K562 (cell line): ENCODE data around the gene TAL1. TPM values are rescaled to one million over a fixed set of nuclear protein-coding genes. Genes with fewer than 3 reads are reported as not detected.

Experiments used
- ASH1L ChIP-seq: fragments of 450-650 bp; IDR thresholded peaks from 2 replicates; pipeline ENCODE4 v1.6.1; 2018; ENCODE audit warnings: borderline replicate concordance, mild to moderate bottlenecking, low read depth; ENCODE audit not compliant: partially characterized antibody
- C11orf30 ChIP-seq: fragments of 450-650 bp; IDR thresholded peaks from 2 replicates; pipeline ENCODE4 v1.6.1; 2016; ENCODE audit warnings: low read depth, mild to moderate bottlenecking
- ETV5 ChIP-seq: sonication (generic); formaldehyde crosslinking; IDR thresholded peaks from 2 replicates; pipeline ENCODE4 v1.4.0; 2020; ENCODE audit warnings: low read depth, mild to moderate bottlenecking, missing genetic modification reagents
- FOXK1 ChIP-seq: sonication (generic); formaldehyde crosslinking; IDR thresholded peaks from 2 replicates; pipeline ENCODE4 v1.8.0; 2022; ENCODE audit warnings: missing genetic modification reagents, mild to moderate bottlenecking, borderline replicate concordance
- HEY1 ChIP-seq: fragments of 250-450 bp; sonication (Bioruptor Pico); IDR thresholded peaks from 2 replicates; pipeline ENCODE4 v1.5.0; 2020; ENCODE audit warnings: mild to moderate bottlenecking, moderate library complexity, borderline replicate concordance
- ILF3 ChIP-seq: fragments of 450-650 bp; IDR thresholded peaks from 2 replicates; pipeline ENCODE4 v1.6.1; 2018; ENCODE audit warnings: antibody characterized with exemption, mild to moderate bottlenecking, moderate library complexity, borderline replicate concordance
- POLR2H ChIP-seq: IDR thresholded peaks from 2 replicates; pipeline ENCODE4 v1.6.1; 2016; ENCODE audit warnings: missing genetic modification characterization, low read depth, mild to moderate bottlenecking, control low read depth, missing compliant biosample characterization, moderate library complexity
- XRCC5 ChIP-seq: fragments of 200-400 bp; formaldehyde crosslinking; IDR thresholded peaks from 2 replicates; pipeline ENCODE4 v1.6.1; 2017; ENCODE audit warnings: low read depth, mild to moderate bottlenecking, low read length
- YY1 ChIP-seq, 3 experiments: IDR thresholded peaks; 2 replicates each; pipeline ENCODE4 v1.6.1; 2011; ENCODE audit warnings: low read length in 2 of 3, mild to moderate bottlenecking in 2 of 3, moderate library complexity in 2 of 3, borderline replicate concordance in 1 of 3, control low read depth in 1 of 3, low read depth in 1 of 3; ENCODE audit not compliant: insufficient read depth in 3 of 3, insufficient replicate concordance in 2 of 3, control insufficient read depth in 1 of 3, insufficient read length in 1 of 3; ENCODE audit errors: extremely low read depth in 1 of 3
- polyA plus RNA-seq, 8 experiments: library from polyadenylated mRNA; depleted of rRNA in 4 of 8; stranded (reverse) in 5 of 8; unstranded in 3 of 8; fragments of >200 nt; fragmentation: Nextera tagmentation in 2 of 8; fragmentation: Illumina TruSeq in 1 of 8; extraction: Ambion mirVana in 2 of 8; extraction: Trizol in 1 of 8; gene quantifications; 2 replicates each; pipeline versions ENCODE4 v1.2.1 to v1.2.3, GENCODE V29; 2011 to 2014; ENCODE audit warnings: inconsistent platforms in 1 of 8, missing spikeins in 1 of 8
- total RNA-seq, 7 experiments: library from RNA; depleted of rRNA in 6 of 7; stranded (reverse); fragments of >200 nt in 6 of 7; fragmentation: Illumina TruSeq in 2 of 7; extraction: Trizol in 2 of 7; gene quantifications; 2 replicates each; pipeline versions ENCODE4 v1.2.1 to v1.2.3, GENCODE V29; 2011 to 2021; ENCODE audit warnings: low replicate concordance in 1 of 7
- TF ChIP-seq, protein P1 (sequence below): fragments of 450-650 bp; conservative IDR thresholded peaks from 2 replicates; pipeline ENCODE4 v1.6.1; 2016; ENCODE audit warnings: missing genetic modification characterization, low read depth, mild to moderate bottlenecking, control low read depth, missing compliant biosample characterization
- TF ChIP-seq, protein P2 (sequence below), 3 experiments: fragments of 200-800 bp in 1 of 3; fragments of 250-450 bp in 1 of 3; fragments of 450-650 bp in 1 of 3; sonication (Bioruptor Pico) in 1 of 3; sonication (Bioruptor generic) in 1 of 3; formaldehyde crosslinking in 1 of 3; IDR thresholded peaks; 2 replicates each; pipeline versions ENCODE4 v1.6.1 to v1.8.0; 2016 to 2022; ENCODE audit warnings: mild to moderate bottlenecking in 2 of 3, missing genetic modification characterization in 2 of 3, missing compliant biosample characterization in 1 of 3, moderate library complexity in 1 of 3
- TF ChIP-seq, protein P3 (sequence below): fragments of 450-650 bp; formaldehyde crosslinking; IDR thresholded peaks from 2 replicates; pipeline ENCODE4 v1.4.0; 2022; ENCODE audit warnings: missing genetic modification characterization
- TF ChIP-seq, protein P4 (sequence below): fragments of 250-450 bp; sonication (Bioruptor Pico); IDR thresholded peaks from 2 replicates; pipeline ENCODE4 v1.5.0; 2020; ENCODE audit warnings: mild to moderate bottlenecking
- TF ChIP-seq, protein P5 (sequence below): fragments of 450-650 bp; IDR thresholded peaks from one replicate; pipeline ENCODE4 v1.6.1; 2018; ENCODE audit warnings: mild to moderate bottlenecking, moderate library complexity; ENCODE audit not compliant: partially characterized antibody

TAL1 gene
- total and polyA plus RNA-seq, 9 of the 15 experiments (the other 6 are each of a cell fraction or from before 2014, with no cell fraction given): 18.5 to 106 (median 59.7) TPM

DNA sequence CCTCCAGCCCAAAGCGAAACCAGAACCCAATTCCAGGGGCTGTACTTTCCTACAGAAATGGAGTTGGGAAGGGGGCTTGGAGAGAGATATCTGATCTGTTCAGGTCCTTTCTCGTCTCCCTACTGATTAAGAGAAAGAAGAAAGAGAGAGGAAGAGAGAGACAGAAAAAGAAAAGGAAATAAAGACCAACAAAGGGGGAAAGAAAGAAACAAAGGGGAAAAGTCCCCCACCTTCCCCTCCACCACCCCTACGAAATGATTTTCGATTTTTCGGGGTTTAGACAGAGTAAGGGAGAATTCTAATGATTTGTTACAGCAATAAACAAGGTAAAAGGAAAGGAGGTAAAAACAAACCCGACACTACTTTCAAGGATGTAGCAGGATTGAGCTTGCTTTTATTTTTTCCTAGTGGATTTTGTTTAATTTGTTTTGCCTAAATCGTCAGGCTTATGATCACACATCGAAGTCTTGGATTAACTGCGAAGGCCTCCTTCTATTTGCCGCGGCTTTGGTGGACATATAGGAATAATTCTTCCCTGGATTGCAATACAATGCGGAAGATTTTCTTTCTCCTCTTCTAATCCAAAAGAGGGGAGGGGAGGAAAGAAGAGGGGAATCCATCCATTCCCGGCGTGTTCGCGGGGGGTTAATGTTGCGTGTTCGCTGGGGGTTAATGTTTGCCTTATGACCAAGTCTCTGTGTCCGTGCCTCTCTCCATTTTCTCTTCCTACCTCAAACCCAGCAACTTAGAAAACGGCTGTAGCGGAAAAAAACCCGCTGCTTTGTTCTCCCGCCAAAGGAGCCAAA is 1.9 kb downstream of the TAL1 start (continued):
- TF ChIP-seq YY1 (IDR thresholded peaks at IDR 0.05; ENCODE audit: borderline replicate concordance in 1 of 3, control insufficient read depth in 1 of 3, extremely low read depth in 1 of 3, insufficient read depth in 3 of 3, insufficient read length in 1 of 3, insufficient replicate concordance in 2 of 3, low read depth in 1 of 3, low read length in 2 of 3) (peak in 1 of 3 experiments; percentile 43), ILF3 (no peak), ETV5 (CRISPR knock-in tag) (no peak), FOXK1 (CRISPR knock-in tag) (no peak), C11orf30 (no peak), XRCC5 (no peak), HEY1 (no peak), ASH1L (no peak), POLR2H (tag) (0 out of 2 replicates have a peak, but pooled peaks have one; percentile 8)
- TF ChIP-seq, protein P1, sequence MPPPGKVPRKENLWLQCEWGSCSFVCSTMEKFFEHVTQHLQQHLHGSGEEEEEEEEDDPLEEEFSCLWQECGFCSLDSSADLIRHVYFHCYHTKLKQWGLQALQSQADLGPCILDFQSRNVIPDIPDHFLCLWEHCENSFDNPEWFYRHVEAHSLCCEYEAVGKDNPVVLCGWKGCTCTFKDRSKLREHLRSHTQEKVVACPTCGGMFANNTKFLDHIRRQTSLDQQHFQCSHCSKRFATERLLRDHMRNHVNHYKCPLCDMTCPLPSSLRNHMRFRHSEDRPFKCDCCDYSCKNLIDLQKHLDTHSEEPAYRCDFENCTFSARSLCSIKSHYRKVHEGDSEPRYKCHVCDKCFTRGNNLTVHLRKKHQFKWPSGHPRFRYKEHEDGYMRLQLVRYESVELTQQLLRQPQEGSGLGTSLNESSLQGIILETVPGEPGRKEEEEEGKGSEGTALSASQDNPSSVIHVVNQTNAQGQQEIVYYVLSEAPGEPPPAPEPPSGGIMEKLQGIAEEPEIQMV (tag): 0 out of 2 replicates have a peak, but pooled peaks have one; percentile 13
- TF ChIP-seq, protein P2, sequence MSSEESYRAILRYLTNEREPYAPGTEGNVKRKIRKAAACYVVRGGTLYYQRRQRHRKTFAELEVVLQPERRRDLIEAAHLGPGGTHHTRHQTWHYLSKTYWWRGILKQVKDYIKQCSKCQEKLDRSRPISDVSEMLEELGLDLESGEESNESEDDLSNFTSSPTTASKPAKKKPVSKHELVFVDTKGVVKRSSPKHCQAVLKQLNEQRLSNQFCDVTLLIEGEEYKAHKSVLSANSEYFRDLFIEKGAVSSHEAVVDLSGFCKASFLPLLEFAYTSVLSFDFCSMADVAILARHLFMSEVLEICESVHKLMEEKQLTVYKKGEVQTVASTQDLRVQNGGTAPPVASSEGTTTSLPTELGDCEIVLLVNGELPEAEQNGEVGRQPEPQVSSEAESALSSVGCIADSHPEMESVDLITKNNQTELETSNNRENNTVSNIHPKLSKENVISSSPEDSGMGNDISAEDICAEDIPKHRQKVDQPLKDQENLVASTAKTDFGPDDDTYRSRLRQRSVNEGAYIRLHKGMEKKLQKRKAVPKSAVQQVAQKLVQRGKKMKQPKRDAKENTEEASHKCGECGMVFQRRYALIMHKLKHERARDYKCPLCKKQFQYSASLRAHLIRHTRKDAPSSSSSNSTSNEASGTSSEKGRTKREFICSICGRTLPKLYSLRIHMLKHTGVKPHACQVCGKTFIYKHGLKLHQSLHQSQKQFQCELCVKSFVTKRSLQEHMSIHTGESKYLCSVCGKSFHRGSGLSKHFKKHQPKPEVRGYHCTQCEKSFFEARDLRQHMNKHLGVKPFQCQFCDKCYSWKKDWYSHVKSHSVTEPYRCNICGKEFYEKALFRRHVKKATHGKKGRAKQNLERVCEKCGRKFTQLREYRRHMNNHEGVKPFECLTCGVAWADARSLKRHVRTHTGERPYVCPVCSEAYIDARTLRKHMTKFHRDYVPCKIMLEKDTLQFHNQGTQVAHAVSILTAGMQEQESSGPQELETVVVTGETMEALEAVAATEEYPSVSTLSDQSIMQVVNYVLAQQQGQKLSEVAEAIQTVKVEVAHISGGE (CRISPR knock-in tag; IDR thresholded peaks at IDR 0.05): no peak
- TF ChIP-seq, protein P3, sequence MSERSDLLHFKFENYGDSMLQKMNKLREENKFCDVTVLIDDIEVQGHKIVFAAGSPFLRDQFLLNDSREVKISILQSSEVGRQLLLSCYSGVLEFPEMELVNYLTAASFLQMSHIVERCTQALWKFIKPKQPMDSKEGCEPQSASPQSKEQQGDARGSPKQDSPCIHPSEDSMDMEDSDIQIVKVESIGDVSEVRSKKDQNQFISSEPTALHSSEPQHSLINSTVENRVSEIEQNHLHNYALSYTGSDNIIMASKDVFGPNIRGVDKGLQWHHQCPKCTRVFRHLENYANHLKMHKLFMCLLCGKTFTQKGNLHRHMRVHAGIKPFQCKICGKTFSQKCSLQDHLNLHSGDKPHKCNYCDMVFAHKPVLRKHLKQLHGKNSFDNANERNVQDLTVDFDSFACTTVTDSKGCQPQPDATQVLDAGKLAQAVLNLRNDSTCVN (CRISPR knock-in tag): peak; percentile 26; the same call in 1 of the 2 replicates
- TF ChIP-seq, protein P4, sequence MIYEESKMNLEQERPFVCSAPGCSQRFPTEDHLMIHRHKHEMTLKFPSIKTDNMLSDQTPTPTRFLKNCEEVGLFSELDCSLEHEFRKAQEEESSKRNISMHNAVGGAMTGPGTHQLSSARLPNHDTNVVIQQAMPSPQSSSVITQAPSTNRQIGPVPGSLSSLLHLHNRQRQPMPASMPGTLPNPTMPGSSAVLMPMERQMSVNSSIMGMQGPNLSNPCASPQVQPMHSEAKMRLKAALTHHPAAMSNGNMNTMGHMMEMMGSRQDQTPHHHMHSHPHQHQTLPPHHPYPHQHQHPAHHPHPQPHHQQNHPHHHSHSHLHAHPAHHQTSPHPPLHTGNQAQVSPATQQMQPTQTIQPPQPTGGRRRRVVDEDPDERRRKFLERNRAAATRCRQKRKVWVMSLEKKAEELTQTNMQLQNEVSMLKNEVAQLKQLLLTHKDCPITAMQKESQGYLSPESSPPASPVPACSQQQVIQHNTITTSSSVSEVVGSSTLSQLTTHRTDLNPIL: no peak
- TF ChIP-seq, protein P5, sequence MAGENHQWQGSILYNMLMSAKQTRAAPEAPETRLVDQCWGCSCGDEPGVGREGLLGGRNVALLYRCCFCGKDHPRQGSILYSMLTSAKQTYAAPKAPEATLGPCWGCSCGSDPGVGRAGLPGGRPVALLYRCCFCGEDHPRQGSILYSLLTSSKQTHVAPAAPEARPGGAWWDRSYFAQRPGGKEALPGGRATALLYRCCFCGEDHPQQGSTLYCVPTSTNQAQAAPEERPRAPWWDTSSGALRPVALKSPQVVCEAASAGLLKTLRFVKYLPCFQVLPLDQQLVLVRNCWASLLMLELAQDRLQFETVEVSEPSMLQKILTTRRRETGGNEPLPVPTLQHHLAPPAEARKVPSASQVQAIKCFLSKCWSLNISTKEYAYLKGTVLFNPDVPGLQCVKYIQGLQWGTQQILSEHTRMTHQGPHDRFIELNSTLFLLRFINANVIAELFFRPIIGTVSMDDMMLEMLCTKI: no peak
